H1 (cell line): ENCODE results near the gene TNNT3. TPM values are rescaled to one million over a fixed set of nuclear protein-coding genes. Genes with fewer than 3 reads are reported as not detected.

ENCODE experiments used
- CTCF ChIA-PET: fragments of 300-600 bp; sonication (Branson Sonifier 250); formaldehyde crosslinking; loops from one replicate; lab custom pipeline; 2021; ENCODE audit not compliant: partially characterized antibody; lab: Charles Lee
- POLR2A ChIA-PET: fragments of 300-600 bp; sonication (Branson Sonifier 250); formaldehyde crosslinking; loops from one replicate; lab custom pipeline; 2021; ENCODE audit warnings: inconsistent platforms; ENCODE audit not compliant: partially characterized antibody; lab: Charles Lee
- DNase-seq, 2 experiments: peaks; one replicate each; pipeline versions ENCODE4 v3.0.0 to v3.0.0-alpha.2; 2010 to 2022; ENCODE audit warnings: low spot score in 2 of 2, low read depth in 1 of 2, mixed read lengths in 1 of 2
- FAIRE-seq: peaks from 2 replicates; lab custom pipeline; 2011; peaks lifted over from hg19 to GRCh38; lab: Jason Lieb, UNC
- H2AFZ ChIP-seq: 2 replicates; pipeline ENCODE4 v1.8.1; 2012; ENCODE audit warnings: low read length, inconsistent platforms
- H2AK5ac ChIP-seq: 2 replicates; pipeline ENCODE4 v1.6.1; 2013; ENCODE audit warnings: low read depth, low read length
- H2BK120ac ChIP-seq: replicated peaks from 2 replicates; pipeline ENCODE3; 2013; ENCODE audit warnings: low read depth, low read length, inconsistent platforms
- H2BK12ac ChIP-seq: 2 replicates; pipeline ENCODE4 v1.6.1; 2013; ENCODE audit warnings: low read depth, low read length
- H2BK15ac ChIP-seq: 2 replicates; pipeline ENCODE4 v1.6.1; 2013; ENCODE audit warnings: low read length
- H2BK20ac ChIP-seq: 2 replicates; pipeline ENCODE4 v1.6.1; 2013; ENCODE audit warnings: low read length
- H2BK5ac ChIP-seq: 2 replicates; pipeline ENCODE4 v1.6.1; 2013; ENCODE audit warnings: low read depth, low read length
- H3K14ac ChIP-seq: 2 replicates; pipeline ENCODE4 v1.6.1; 2013; ENCODE audit warnings: inconsistent platforms; ENCODE audit not compliant: insufficient read length
- H3K18ac ChIP-seq: 2 replicates; pipeline ENCODE4 v1.6.1; 2013; ENCODE audit warnings: low read length; ENCODE audit errors: extremely low read depth
- H3K23ac ChIP-seq: 2 replicates; pipeline ENCODE4 v1.6.1; 2013; ENCODE audit warnings: inconsistent platforms; ENCODE audit not compliant: insufficient read length
- H3K23me2 ChIP-seq: 2 replicates; pipeline ENCODE4 v1.6.1; 2013; ENCODE audit warnings: low read depth, low read length
- H3K27ac ChIP-seq: 2 replicates; pipeline ENCODE4 v1.6.1; 2011; ENCODE audit warnings: low read depth, low read length, inconsistent platforms
- H3K27me3 ChIP-seq, 4 experiments: replicated peaks in 1 of 4; 1 replicate in 1 of 4; 2 replicates in 3 of 4; pipeline versions ENCODE4 v1.6.1 to v1.8.1; 2011 to 2013; ENCODE audit warnings: low read length in 3 of 4, mild to moderate bottlenecking in 3 of 4, inconsistent platforms in 2 of 4, mixed read lengths in 2 of 4, moderate library complexity in 1 of 4; ENCODE audit not compliant: control insufficient read depth in 3 of 4, insufficient read depth in 3 of 4; ENCODE audit errors: extremely low read depth in 1 of 4
- H3K36me3 ChIP-seq, 4 experiments: 2 replicates each; pipeline versions ENCODE4 v1.6.1 to v1.8.1; 2011 to 2013; ENCODE audit warnings: mild to moderate bottlenecking in 4 of 4, low read length in 3 of 4, moderate library complexity in 2 of 4, control low read depth in 1 of 4, inconsistent platforms in 1 of 4; ENCODE audit not compliant: insufficient read depth in 4 of 4, control insufficient read depth in 2 of 4
- H3K4ac ChIP-seq: replicated peaks from 2 replicates; pipeline ENCODE3; 2013; ENCODE audit warnings: low read length, low read depth, mixed read lengths, inconsistent platforms; ENCODE audit not compliant: insufficient read length
- H3K4me1 ChIP-seq, 4 experiments: replicated peaks in 1 of 4; 1 replicate in 1 of 4; 2 replicates in 3 of 4; pipeline versions ENCODE4 v1.6.1 to v1.8.1; 2011 to 2013; ENCODE audit warnings: low read length in 3 of 4, inconsistent platforms in 2 of 4, mixed read lengths in 1 of 4; ENCODE audit not compliant: insufficient read depth in 4 of 4, control insufficient read depth in 3 of 4
- H3K4me2 ChIP-seq, 2 experiments: 2 replicates each; pipeline versions ENCODE4 v1.6.1 to v1.8.1; 2011 to 2013; ENCODE audit warnings: low read depth in 2 of 2, low read length in 2 of 2, control low read depth in 1 of 2, inconsistent platforms in 1 of 2, mild to moderate bottlenecking in 1 of 2; ENCODE audit not compliant: insufficient read depth in 1 of 2
- H3K4me3 ChIP-seq, 4 experiments: fragments of 200-600, 300-600 bp in 1 of 4; sonication (generic), shearing (Covaris generic), sonication (Bioruptor Twin) in 1 of 4; 2 replicates each; pipeline versions ENCODE4 v1.5.1 to v1.8.1; 2011 to 2016; ENCODE audit warnings: low read length in 4 of 4, low read depth in 3 of 4, control low read depth in 2 of 4, inconsistent platforms in 2 of 4, mild to moderate bottlenecking in 2 of 4, mixed read lengths in 1 of 4, moderate library complexity in 1 of 4; ENCODE audit not compliant: insufficient read depth in 2 of 4; ENCODE audit errors: extremely low read depth in 1 of 4
- H3K56ac ChIP-seq: replicated peaks from 2 replicates; pipeline ENCODE3; 2013; ENCODE audit warnings: low read depth, mild to moderate bottlenecking, mixed read lengths, low read length, inconsistent platforms; ENCODE audit not compliant: insufficient read length
- H3K79me1 ChIP-seq: 2 replicates; pipeline ENCODE4 v1.6.1; 2013; ENCODE audit warnings: low read depth, low read length, control low read depth
- H3K79me2 ChIP-seq, 2 experiments: 2 replicates each; pipeline versions ENCODE4 v1.6.1 to v1.8.1; 2012 to 2013; ENCODE audit warnings: low read length in 2 of 2, mild to moderate bottlenecking in 2 of 2, inconsistent platforms in 1 of 2; ENCODE audit not compliant: insufficient read depth in 2 of 2, control insufficient read depth in 1 of 2
- H3K9ac ChIP-seq, 4 experiments: replicated peaks in 1 of 4; 1 replicate in 1 of 4; 2 replicates in 3 of 4; pipeline versions ENCODE4 v1.6.1 to v1.8.1; 2011 to 2013; ENCODE audit warnings: low read depth in 3 of 4, low read length in 3 of 4, control low read depth in 2 of 4, mild to moderate bottlenecking in 2 of 4, moderate library complexity in 2 of 4, inconsistent platforms in 1 of 4; ENCODE audit errors: extremely low read depth in 1 of 4
- H3K9me3 ChIP-seq, 2 experiments: 2 replicates each; pipeline versions ENCODE4 v1.6.1 to v1.8.1; 2012 to 2013; ENCODE audit warnings: mild to moderate bottlenecking in 2 of 2, moderate library complexity in 2 of 2, control low read depth in 1 of 2, inconsistent platforms in 1 of 2, low read depth in 1 of 2, low read length in 1 of 2, mixed read lengths in 1 of 2; ENCODE audit not compliant: insufficient read depth in 2 of 2
- H4K20me1 ChIP-seq, 2 experiments: replicated peaks in 1 of 2; 2 replicates each; pipeline versions ENCODE3 to v1.8.1; 2011 to 2013; ENCODE audit warnings: inconsistent platforms in 2 of 2, low read length in 2 of 2, mild to moderate bottlenecking in 1 of 2; ENCODE audit not compliant: insufficient read depth in 2 of 2, control insufficient read depth in 1 of 2
- H4K5ac ChIP-seq: 2 replicates; pipeline ENCODE4 v1.6.1; 2013; ENCODE audit warnings: low read length, low read depth, mixed read lengths, inconsistent platforms; ENCODE audit not compliant: insufficient read length
- H4K8ac ChIP-seq: 2 replicates; pipeline ENCODE4 v1.8.0; 2013; ENCODE audit warnings: mild to moderate bottlenecking, moderate library complexity, low read length, inconsistent platforms; ENCODE audit not compliant: insufficient read depth; ENCODE audit errors: extremely low read depth
- H4K91ac ChIP-seq: replicated peaks from 2 replicates; pipeline ENCODE3; 2013; ENCODE audit warnings: low read length, mixed read lengths, inconsistent platforms; ENCODE audit not compliant: insufficient read length
- EP300 ChIP-seq, 2 experiments: IDR thresholded peaks; 1 replicate in 1 of 2; 2 replicates in 1 of 2; pipeline ENCODE4 v1.6.1; 2011 to 2012; ENCODE audit warnings: low read depth in 2 of 2, low read length in 2 of 2, mild to moderate bottlenecking in 2 of 2, borderline replicate concordance in 1 of 2, inconsistent platforms in 1 of 2, moderate library complexity in 1 of 2
- HDAC6 ChIP-seq: IDR thresholded peaks from one replicate; pipeline ENCODE4 v1.7.1; 2012; ENCODE audit warnings: low read depth, mild to moderate bottlenecking, inconsistent platforms, low read length, moderate library complexity
- MAFK ChIP-seq: IDR thresholded peaks from 2 replicates; pipeline ENCODE4 v1.6.1; 2012; ENCODE audit warnings: low read depth, mild to moderate bottlenecking, improper control_type of control experiment, low read length
- SAP30 ChIP-seq: fragments of 300-600 bp; sonication (generic); IDR thresholded peaks from 2 replicates; pipeline ENCODE4 v1.7.1; 2012; ENCODE audit warnings: low read length, moderate library complexity, mild to moderate bottlenecking, inconsistent platforms; ENCODE audit not compliant: insufficient read depth, insufficient replicate concordance
- TAF7 ChIP-seq: optimal IDR thresholded peaks from 2 replicates; pipeline ENCODE3; 2011; ENCODE audit warnings: low read depth, mild to moderate bottlenecking, inconsistent platforms, low read length, moderate library complexity, borderline replicate concordance
- USF2 ChIP-seq: IDR thresholded peaks from 2 replicates; pipeline ENCODE4 v1.6.1; 2011; ENCODE audit warnings: low read length, improper control_type of control experiment
- YY1 ChIP-seq: IDR thresholded peaks from 2 replicates; pipeline ENCODE4 v1.6.1; 2011; ENCODE audit warnings: low read depth, mild to moderate bottlenecking, low read length
- WGBS, 2 experiments: shearing (Covaris generic) in 1 of 2; methylation state at CpG; one replicate each; pipeline versions ENCODE4 v1.1.6 to v1.1.7; 2013 to 2015; ENCODE audit warnings: low lambda C conversion rate in 2 of 2, mixed read lengths in 2 of 2, inconsistent platforms in 1 of 2, low coverage in 1 of 2, missing lambda C conversion rate in 1 of 2; ENCODE audit not compliant: insufficient replicate concordance in 2 of 2, insufficient coverage in 1 of 2, insufficient read length in 1 of 2; ENCODE audit errors: extremely low coverage in 1 of 2, missing lambda C conversion rate in 1 of 2; 5-methylcytosine and 5-hydroxymethylcytosine counted together
- polyA plus RNA-seq, 7 experiments: library from polyadenylated mRNA; depleted of rRNA in 3 of 7; stranded (reverse) in 5 of 7; unstranded in 2 of 7; fragments of >200 nt in 5 of 7; fragments of 200-250 nt in 2 of 7; gene quantifications; 1 replicate in 5 of 7; 2 replicates in 1 of 7; 4 replicates in 1 of 7; pipeline versions ENCODE4 v1.2.1 to v1.2.3, GENCODE V29; 2011 to 2013; ENCODE audit warnings: missing spikeins in 2 of 7, mixed read lengths in 2 of 7
- total RNA-seq: library from RNA; stranded (reverse); fragmentation: NEBNext Ultra II Directional; extraction: Animal tissue kit (Norgen Biotek cat#: 25700); gene quantifications from 2 replicates; pipeline ENCODE4 v1.2.1, GENCODE V29; 2021
- TF ChIP-seq, protein P1 (sequence below): IDR thresholded peaks from 2 replicates; pipeline ENCODE4 v1.6.1; 2012; ENCODE audit warnings: low read length, inconsistent platforms

The TNNT3 gene
- total and polyA plus RNA-seq, 2 of the 8 experiments (the other 6 are each of a cell fraction or from before 2014, with no cell fraction given), result not detected

GRCh38 chr11:1963864-1964263 is 44.4 kb downstream of the TNNT3 start:
- no peak overlapping the region for H3K56ac ChIP-seq
- TF ChIP-seq MAFK, result no peak
- no peak for TF ChIP-seq USF2
- TF ChIP-seq, protein P1, sequence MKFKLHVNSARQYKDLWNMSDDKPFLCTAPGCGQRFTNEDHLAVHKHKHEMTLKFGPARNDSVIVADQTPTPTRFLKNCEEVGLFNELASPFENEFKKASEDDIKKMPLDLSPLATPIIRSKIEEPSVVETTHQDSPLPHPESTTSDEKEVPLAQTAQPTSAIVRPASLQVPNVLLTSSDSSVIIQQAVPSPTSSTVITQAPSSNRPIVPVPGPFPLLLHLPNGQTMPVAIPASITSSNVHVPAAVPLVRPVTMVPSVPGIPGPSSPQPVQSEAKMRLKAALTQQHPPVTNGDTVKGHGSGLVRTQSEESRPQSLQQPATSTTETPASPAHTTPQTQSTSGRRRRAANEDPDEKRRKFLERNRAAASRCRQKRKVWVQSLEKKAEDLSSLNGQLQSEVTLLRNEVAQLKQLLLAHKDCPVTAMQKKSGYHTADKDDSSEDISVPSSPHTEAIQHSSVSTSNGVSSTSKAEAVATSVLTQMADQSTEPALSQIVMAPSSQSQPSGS, result no peak
- no peak for TF ChIP-seq TAF7
- TF ChIP-seq YY1, result no peak
- TF ChIP-seq HDAC6, result no peak
- TF ChIP-seq EP300 (IDR thresholded peaks at IDR 0.05; ENCODE audit: borderline replicate concordance in 1 of 2, low read depth in 2 of 2, low read length in 2 of 2), result no peak
- TF ChIP-seq SAP30, result no peak
- TF ChIP-seq, all 59 proteins: peak for 0
- H4K91ac ChIP-seq, result no peak overlapping the region
- H3K9me3 ChIP-seq, result no peaks in the 10 kb centered on the region
- H4K20me1 ChIP-seq, result no peaks in the 10 kb centered on the region
- no peak overlapping the region for H3K18ac ChIP-seq
- H4K5ac ChIP-seq, result no peak overlapping the region
- no peaks in the 10 kb centered on the region for H3K79me2 ChIP-seq
- H3K23ac ChIP-seq, result no peak overlapping the region
- CTCF ChIA-PET, result interaction anchor here (0.6 to 6.6 kb wide), 9 partner anchors 9 to 426 kb away, joined by 3 to 100 read pairs (median 3); no protein-coding TSS in a partner anchor
- H3K27me3 ChIP-seq, result no peaks in the 10 kb centered on the region
- no peaks in the 10 kb centered on the region for H3K36me3 ChIP-seq
- H3K4me1 ChIP-seq, result no peaks in the 10 kb centered on the region
- H4K8ac ChIP-seq, result no peak overlapping the region
- H3K9ac ChIP-seq, result no peak overlapping the region
- no peak overlapping the region for H2BK15ac ChIP-seq
- no peaks in the 10 kb centered on the region for H3K23me2 ChIP-seq
- H3K79me1 ChIP-seq, result no peaks in the 10 kb centered on the region
- POLR2A ChIA-PET, result no interaction called here
- no CpG with 5 or more reads among the region's 20 CpGs for WGBS, 2 experiments
- H2AK5ac ChIP-seq, result no peak overlapping the region
- no peak overlapping the region for H2BK20ac ChIP-seq
- H3K4ac ChIP-seq, result no peak overlapping the region
- no peak overlapping the region for H2BK5ac ChIP-seq
- no peak overlapping the region for H2BK120ac ChIP-seq
- H2BK12ac ChIP-seq, result no peak overlapping the region
- FAIRE-seq, result no peak
- no peak overlapping the region for H3K4me2 ChIP-seq
- H2AFZ ChIP-seq, result no peak overlapping the region
- no peak overlapping the region for H3K14ac ChIP-seq
- no peak overlapping the region for H3K4me3 ChIP-seq
- DNase-seq, result no peak
- no peak overlapping the region for H3K27ac ChIP-seq
